Activated CD8-positive, alpha-beta T cell treated with anti-CD3 and anti-CD28 coated beads, Interleukin-2, amount 10 ng/mL, durations not matched to agents 7 days and 5 days (primary cell): ENCODE data around the gene TUBA3C. TPM values are rescaled to one million over a fixed set of nuclear protein-coding genes. Genes with fewer than 3 reads are reported as not detected.
"Not testable (repeated sequence)": the region's sequence is repeated elsewhere in the genome, so short reads cannot be mapped to it uniquely, and the experiment has no call there.

Experiments used
- ATAC-seq: fragments of 150-1000 bp; cut with Tn5 transposase; one replicate; pipeline ENCODE4 v1.10.0; 2021; ENCODE audit warnings: moderate library complexity
- CTCF ChIA-PET: fragments of 350-600 bp; sonication (Branson Sonifier 250); formaldehyde crosslinking; loops from one replicate; lab custom pipeline; 2021; ENCODE audit warnings: antibody characterized with exemption; lab: Charles Lee
- POLR2A ChIA-PET: fragments of 350-600 bp; sonication (Branson Sonifier 250); formaldehyde crosslinking; loops from one replicate; lab custom pipeline; 2021; ENCODE audit warnings: antibody characterized with exemption; lab: Charles Lee
- DNase-seq: peaks from one replicate; pipeline ENCODE4 v3.0.0-alpha.2; 2020
- H3K27ac Mint-ChIP-seq: one replicate; pipeline ENCODE4 v1.8.0; 2021; ENCODE audit warnings: mild to moderate bottlenecking, mixed read lengths
- H3K27me3 Mint-ChIP-seq: one replicate; pipeline ENCODE4 v1.8.0; 2021; ENCODE audit warnings: low read depth, mixed read lengths
- H3K36me3 Mint-ChIP-seq: one replicate; pipeline ENCODE4 v1.8.0; 2021; ENCODE audit warnings: low read depth, mixed read lengths
- H3K4me1 Mint-ChIP-seq: one replicate; pipeline ENCODE4 v1.8.0; 2021; ENCODE audit warnings: low read depth, mixed read lengths
- H3K4me3 Mint-ChIP-seq: one replicate; pipeline ENCODE4 v1.8.0; 2021; ENCODE audit warnings: mild to moderate bottlenecking, mixed read lengths
- H3K9me3 Mint-ChIP-seq: one replicate; pipeline ENCODE4 v1.8.0; 2022; ENCODE audit warnings: mixed read lengths; ENCODE audit not compliant: insufficient read depth
- total RNA-seq, 2 experiments: library from RNA; stranded (reverse); gene quantifications; one replicate each; pipeline ENCODE4 v1.2.3, GENCODE V29; 2021

Gene TUBA3C
- total RNA-seq = not detected

GRCh38 chr13:19181621-19182485, at the start of gene TUBA3C:
Gene TUBA3C, minus strand, starts transcription at chr13:19181824. Its CDS starts 77 bp downstream, at chr13:19181747.
- Mint-ChIP-seq H3K4me3 (no peak within 1 kb of the TSS), H3K36me3 (no peaks in the 10 kb centered on the region), H3K4me1 (no peaks in the 10 kb centered on the region), H3K9me3 (peaks cover 11% of the 10 kb centered on the region), H3K27me3 (no peaks in the 10 kb centered on the region), H3K27ac (no peak within 1 kb of the TSS)
- ChIA-PET CTCF (no interaction called here), POLR2A (no interaction called here)
- ATAC-seq = no peak
- no peak for DNase-seq

GRCh38 chr13:19207413-19207812, 25.8 kb upstream of the TUBA3C start:
- ATAC-seq, H3K36me3 Mint-ChIP-seq, POLR2A ChIA-PET, H3K4me3 Mint-ChIP-seq, DNase-seq, CTCF ChIA-PET, H3K27ac Mint-ChIP-seq, H3K4me1 Mint-ChIP-seq, H3K9me3 Mint-ChIP-seq, H3K27me3 Mint-ChIP-seq: not testable (repeated sequence)

- CTCF ChIA-PET = not testable (repeated sequence)
Observed at GRCh38 chr13:19192622-19193021, 11.0 kb upstream of the TUBA3C start.

GRCh38 chr13:19189911-19190310, 8.3 kb upstream of the TUBA3C start:
- POLR2A ChIA-PET = not testable (repeated sequence)

More at GRCh38 chr13:19192622-19193021, 11.0 kb upstream of the TUBA3C start:
- H3K4me3 Mint-ChIP-seq, H3K36me3 Mint-ChIP-seq, H3K4me1 Mint-ChIP-seq, POLR2A ChIA-PET, H3K9me3 Mint-ChIP-seq, DNase-seq, ATAC-seq, H3K27ac Mint-ChIP-seq, H3K27me3 Mint-ChIP-seq: not testable (repeated sequence)

GRCh38 chr13:19189368-19189767, 7.7 kb upstream of the TUBA3C start:
- POLR2A ChIA-PET, ATAC-seq, DNase-seq, H3K36me3 Mint-ChIP-seq, H3K27ac Mint-ChIP-seq, H3K4me3 Mint-ChIP-seq, H3K9me3 Mint-ChIP-seq, H3K4me1 Mint-ChIP-seq, H3K27me3 Mint-ChIP-seq, CTCF ChIA-PET: not testable (repeated sequence)

More at GRCh38 chr13:19189911-19190310, 8.3 kb upstream of the TUBA3C start:
- H3K9me3 Mint-ChIP-seq, ATAC-seq, DNase-seq, H3K27ac Mint-ChIP-seq, H3K4me1 Mint-ChIP-seq, H3K27me3 Mint-ChIP-seq, CTCF ChIA-PET, H3K36me3 Mint-ChIP-seq, H3K4me3 Mint-ChIP-seq: not testable (repeated sequence)

- Mint-ChIP-seq H3K4me1 (no peaks in the 10 kb centered on the region), H3K9me3 (no peaks in the 10 kb centered on the region), H3K27ac (no peak overlapping the region), H3K27me3 (no peaks in the 10 kb centered on the region), H3K4me3 (no peak overlapping the region), H3K36me3 (no peaks in the 10 kb centered on the region)
- ChIA-PET CTCF (no interaction called here), POLR2A (no interaction called here)
- DNase-seq = no peak
- no peak for ATAC-seq
Observed at GRCh38 chr13:19185865-19186645, 4.4 kb upstream of the TUBA3C start.

- Mint-ChIP-seq H3K27ac (no peak overlapping the region), H3K4me1 (no peaks in the 10 kb centered on the region), H3K36me3 (no peaks in the 10 kb centered on the region), H3K9me3 (peaks cover under 1% of the 10 kb centered on the region), H3K4me3 (no peak overlapping the region), H3K27me3 (no peaks in the 10 kb centered on the region)
- ChIA-PET CTCF (no interaction called here), POLR2A (no interaction called here)
- DNase-seq (no peak), ATAC-seq (no peak)
Observed at GRCh38 chr13:19185086-19185864, 3.7 kb upstream of the TUBA3C start.

GRCh38 chr13:19184176-19184575, 2.6 kb upstream of the TUBA3C start:
- no peak overlapping the region for H3K27ac Mint-ChIP-seq
- no peaks in the 10 kb centered on the region for H3K27me3 Mint-ChIP-seq
- ATAC-seq = no peak
- no peak for DNase-seq
- no peaks in the 10 kb centered on the region for H3K4me1 Mint-ChIP-seq
- CTCF ChIA-PET = no interaction called here
- no peaks in the 10 kb centered on the region for H3K36me3 Mint-ChIP-seq
- POLR2A ChIA-PET = no interaction called here
- peaks cover 4% of the 10 kb centered on the region for H3K9me3 Mint-ChIP-seq
- no peak overlapping the region for H3K4me3 Mint-ChIP-seq

- CTCF ChIA-PET = no interaction called here
- Mint-ChIP-seq H3K4me1 (no peaks in the 10 kb centered on the region), H3K27me3 (no peaks in the 10 kb centered on the region), H3K27ac (no peak overlapping the region), H3K36me3 (no peaks in the 10 kb centered on the region), H3K9me3 (peaks cover 4% of the 10 kb centered on the region), H3K4me3 (no peak overlapping the region)
- DNase-seq = no peak
- POLR2A ChIA-PET = no interaction called here
- ATAC-seq = no peak
Observed at GRCh38 chr13:19183676-19184075, 2.1 kb upstream of the TUBA3C start.

GRCh38 chr13:19182536-19182935, 912 bp upstream of the TUBA3C start:
- no peak for DNase-seq
- H3K36me3 Mint-ChIP-seq = no peaks in the 10 kb centered on the region
- no peaks in the 10 kb centered on the region for H3K27me3 Mint-ChIP-seq
- H3K4me1 Mint-ChIP-seq = no peaks in the 10 kb centered on the region
- POLR2A ChIA-PET = no interaction called here
- no peak overlapping the region for H3K27ac Mint-ChIP-seq
- ATAC-seq = no peak
- H3K4me3 Mint-ChIP-seq = no peak overlapping the region
- H3K9me3 Mint-ChIP-seq = peaks cover 4% of the 10 kb centered on the region
- CTCF ChIA-PET = no interaction called here

- peaks cover 11% of the 10 kb centered on the region for H3K9me3 Mint-ChIP-seq
- POLR2A ChIA-PET = no interaction called here
- no peaks in the 10 kb centered on the region for H3K36me3 Mint-ChIP-seq
- no peaks in the 10 kb centered on the region for H3K27me3 Mint-ChIP-seq
- CTCF ChIA-PET = no interaction called here
- no peak for DNase-seq
- H3K4me1 Mint-ChIP-seq = no peaks in the 10 kb centered on the region
- H3K4me3 Mint-ChIP-seq = no peak overlapping the region
- no peak for ATAC-seq
- no peak overlapping the region for H3K27ac Mint-ChIP-seq
Observed at GRCh38 chr13:19181021-19181620, 503 bp downstream of the TUBA3C start.
